Esophagus (tissue), 2 donors: ENCODE measurements around the gene SYMPK. TPM values are rescaled to one million over a fixed set of nuclear protein-coding genes. Genes with fewer than 3 reads are reported as not detected.
A peak's percentile ranks its signal among the peaks of the same experiment; 100 is the strongest.

Experiments used
- H3K27ac ChIP-seq, 2 donors: one replicate each; pipeline ENCODE4 v1.5.1; 2013; ENCODE audit warnings: low read depth in 2 of 2, mild to moderate bottlenecking in 2 of 2, inconsistent platforms in 1 of 2, low read length in 1 of 2, moderate library complexity in 1 of 2
- H3K27me3 ChIP-seq, 2 donors: one replicate each; pipeline ENCODE4 v1.6.1; 2013; ENCODE audit warnings: low read length in 2 of 2, control low read depth in 1 of 2, mild to moderate bottlenecking in 1 of 2; ENCODE audit not compliant: insufficient read depth in 2 of 2, control insufficient read depth in 1 of 2
- H3K36me3 ChIP-seq, 2 donors: one replicate each; pipeline ENCODE4 v1.6.1; 2013; ENCODE audit warnings: low read length in 1 of 2; ENCODE audit not compliant: control insufficient read depth in 2 of 2, insufficient read depth in 2 of 2
- H3K4me1 ChIP-seq, 2 donors: one replicate each; pipeline ENCODE4 v1.6.1; 2013; ENCODE audit warnings: low read length in 1 of 2; ENCODE audit not compliant: control insufficient read depth in 2 of 2, insufficient read depth in 2 of 2
- H3K4me3 ChIP-seq, 2 donors: one replicate each; pipeline ENCODE4 v1.5.1; 2013; ENCODE audit warnings: low read length in 2 of 2, mild to moderate bottlenecking in 2 of 2, low read depth in 1 of 2, moderate library complexity in 1 of 2
- H3K9me3 ChIP-seq, 2 donors: one replicate each; pipeline ENCODE4 v1.6.1; 2013; ENCODE audit warnings: mild to moderate bottlenecking in 2 of 2, low read depth in 1 of 2, low read length in 1 of 2, moderate library complexity in 1 of 2; ENCODE audit not compliant: control insufficient read depth in 2 of 2, insufficient read depth in 1 of 2
- WGBS, 2 donors: extraction: QIAGEN DNeasy Blood & Tissue Kit; methylation state at CpG; one replicate each; pipeline ENCODE4 v1.1.7; 2013; 5-methylcytosine and 5-hydroxymethylcytosine counted together
- polyA plus RNA-seq, 2 donors: library from polyadenylated mRNA; stranded (reverse); fragments of 200-250 nt; gene quantifications; one replicate each; pipeline ENCODE4 v1.2.3, GENCODE V29; 2013
- donor health status: healthy with polysubstance abuse.
- donor health status: Bipolar disorder and iron deficiency.

The SYMPK gene
- polyA plus RNA-seq, 2 donors = 31.3 to 76.3 TPM

- H3K4me1 ChIP-seq = peaks cover 21 to 24% of the 10 kb centered on the region in 2 donors
- WGBS, 2 donors = 28 to 42% methylated on average over 4 of the region's 4 CpGs
- H3K9me3 ChIP-seq = no peaks in the 10 kb centered on the region
- no peak overlapping the region for H3K4me3 ChIP-seq
- H3K27ac ChIP-seq = peak overlapping the region; percentile 36 to 87
- H3K36me3 ChIP-seq = peaks cover 0 to 15% of the 10 kb centered on the region in 2 donors
- no peaks in the 10 kb centered on the region for H3K27me3 ChIP-seq
Observed at GRCh38 chr19:45780146-45780447, 82.8 kb downstream of the SYMPK start.

GRCh38 chr19:45779231-45780145 lies 83.5 kb downstream of the SYMPK start:
- WGBS, 2 donors = 6 to 8% methylated on average over 48 of the region's 48 CpGs
- Histone ChIP-seq H3K27me3 (no peaks in the 10 kb centered on the region), H3K9me3 (no peaks in the 10 kb centered on the region), H3K4me3 (peak overlapping the region; percentile 24 to 39), H3K36me3 (peaks cover 0 to 17% of the 10 kb centered on the region in 2 donors), H3K27ac (peak overlapping the region; percentile 36 to 87), H3K4me1 (peaks cover 21 to 24% of the 10 kb centered on the region in 2 donors)

- H3K4me1 ChIP-seq = peaks cover 16 to 24% of the 10 kb centered on the region in 2 donors
- no peaks in the 10 kb centered on the region for H3K9me3 ChIP-seq
- no peak overlapping the region for H3K4me3 ChIP-seq
- WGBS, 2 donors = 91 to 94% methylated on average over 28 of the region's 28 CpGs
- H3K27ac ChIP-seq = no peak overlapping the region
- peaks cover 0 to 17% of the 10 kb centered on the region in 2 donors for H3K36me3 ChIP-seq
- H3K27me3 ChIP-seq = no peaks in the 10 kb centered on the region
Observed at GRCh38 chr19:45778010-45778661, 84.8 kb downstream of the SYMPK start.

GRCh38 chr19:45777395-45777961 lies 85.5 kb downstream of the SYMPK start:
- WGBS, 2 donors = 94 to 95% methylated on average over 34 of the region's 34 CpGs
- H3K36me3 ChIP-seq = peaks cover 0 to 20% of the 10 kb centered on the region in 2 donors
- H3K27me3 ChIP-seq = no peaks in the 10 kb centered on the region
- no peak overlapping the region for H3K27ac ChIP-seq
- no peak overlapping the region for H3K4me3 ChIP-seq
- H3K4me1 ChIP-seq = peaks cover 16 to 24% of the 10 kb centered on the region in 2 donors
- no peaks in the 10 kb centered on the region for H3K9me3 ChIP-seq

GRCh38 chr19:45774765-45775164 lies 88.2 kb downstream of the SYMPK start:
- H3K4me3 ChIP-seq = no peak overlapping the region
- peaks cover 0 to 26% of the 10 kb centered on the region in 2 donors for H3K36me3 ChIP-seq
- H3K4me1 ChIP-seq = peaks cover 6 to 13% of the 10 kb centered on the region in 2 donors
- no peaks in the 10 kb centered on the region for H3K9me3 ChIP-seq
- H3K27me3 ChIP-seq = no peaks in the 10 kb centered on the region
- no peak overlapping the region for H3K27ac ChIP-seq
- 85 to 88% methylated on average over 9 of the region's 9 CpGs for WGBS, 2 donors

- no peaks in the 10 kb centered on the region for H3K9me3 ChIP-seq
- peaks cover 0 to 26% of the 10 kb centered on the region in 2 donors for H3K36me3 ChIP-seq
- no peaks in the 10 kb centered on the region for H3K27me3 ChIP-seq
- no peak overlapping the region for H3K27ac ChIP-seq
- peaks cover 0 to 5% of the 10 kb centered on the region in 2 donors for H3K4me1 ChIP-seq
- H3K4me3 ChIP-seq = no peak overlapping the region
- 30 to 50% methylated on average over 2 of the region's 2 CpGs for WGBS, 2 donors
Observed at GRCh38 chr19:45773384-45773783, 89.6 kb downstream of the SYMPK start.

GRCh38 chr19:45772912-45773311 lies 90.0 kb downstream of the SYMPK start:
- Histone ChIP-seq H3K27ac (no peak overlapping the region), H3K9me3 (no peaks in the 10 kb centered on the region), H3K36me3 (peaks cover 0 to 24% of the 10 kb centered on the region in 2 donors), H3K4me3 (no peak overlapping the region), H3K4me1 (peaks cover 0 to 3% of the 10 kb centered on the region in 2 donors), H3K27me3 (no peaks in the 10 kb centered on the region)
- 89 to 91% methylated on average over 3 of the region's 3 CpGs for WGBS, 2 donors

- Histone ChIP-seq H3K27ac (peak overlapping the region in 1 of 2 donors; percentile 37), H3K9me3 (no peaks in the 10 kb centered on the region), H3K4me1 (peaks cover 0 to 5% of the 10 kb centered on the region in 2 donors), H3K4me3 (no peak overlapping the region), H3K27me3 (no peaks in the 10 kb centered on the region), H3K36me3 (peaks cover 0 to 18% of the 10 kb centered on the region in 2 donors)
- 67 to 82% methylated on average over 14 of the region's 14 CpGs for WGBS, 2 donors
Observed at GRCh38 chr19:45772130-45772840, 90.7 kb downstream of the SYMPK start.

- no peaks in the 10 kb centered on the region for H3K27me3 ChIP-seq
- 72 to 81% methylated on average over 39 to 46 of the region's 46 CpGs for WGBS, 2 donors
- H3K36me3 ChIP-seq = peaks cover 0 to 11% of the 10 kb centered on the region in 2 donors
- peak overlapping the region; percentile 82 to 91 for H3K27ac ChIP-seq
- peak overlapping the region in 1 of 2 donors; percentile 28 for H3K4me3 ChIP-seq
- H3K4me1 ChIP-seq = peaks cover 4 to 5% of the 10 kb centered on the region in 2 donors
- H3K9me3 ChIP-seq = no peaks in the 10 kb centered on the region
Observed at GRCh38 chr19:45771311-45771933, 91.5 kb downstream of the SYMPK start.
